Measurements from ENCODE around the gene RIN1.
"Not testable (repeated sequence)": the region's sequence is repeated elsewhere in the genome, so short reads cannot be mapped to it uniquely, and the experiment has no call there.

The RIN1 gene

GRCh38 chr11:66359662-66360087 lies 23.4 kb upstream of the RIN1 start:
- no peak for ATAC-seq
- DNase-seq, result no peak

- ATAC-seq, DNase-seq: not testable (repeated sequence)
These were observed 14.5 kb upstream of the RIN1 start for GRCh38 chr11:66350560-66351235.

- ATAC-seq, result no peak
- no peak for DNase-seq
These were observed 12.8 kb upstream of the RIN1 start for GRCh38 chr11:66349084-66349386.

- ATAC-seq (peak; percentile 77), DNase-seq (peak; percentile 85)
These were observed 11.4 kb upstream of the RIN1 start, which contains the start of gene B4GAT1 for GRCh38 chr11:66347425-66348276. TSS of gene B4GAT1 (minus strand) at chr11:66347629. CDS start at chr11:66347545, 84 bp downstream.

- no peak for DNase-seq
- no peak for ATAC-seq
These were observed 10.5 kb upstream of the RIN1 start for GRCh38 chr11:66346476-66347424.

GRCh38 chr11:66345316-66345649 lies 9.0 kb upstream of the RIN1 start:
- ATAC-seq (no peak), DNase-seq (no peak)

- ATAC-seq (peak; percentile 82), DNase-seq (peak; percentile 98)
These were observed 8.5 kb upstream of the RIN1 start, which contains the start of gene BRMS1 for GRCh38 chr11:66344550-66345315. TSS of gene BRMS1 (minus strand) at chr11:66345104. CDS start at chr11:66342234, 2,870 bp downstream.

- ATAC-seq (no peak), DNase-seq (no peak)
These were observed 6.9 kb upstream of the RIN1 start for GRCh38 chr11:66343176-66343575.

- ATAC-seq (no peak), DNase-seq (no peak)
These were observed 5.4 kb upstream of the RIN1 start for GRCh38 chr11:66341502-66342126.

GRCh38 chr11:66340596-66341501 lies 4.6 kb upstream of the RIN1 start:
- no peak for ATAC-seq

GRCh38 chr11:66339686-66340483 lies 3.7 kb upstream of the RIN1 start:
- DNase-seq, result no peak
- ATAC-seq, result no peak

More at GRCh38 chr11:66340596-66341501, 4.6 kb upstream of the RIN1 start:
- DNase-seq, result no peak

- ATAC-seq (no peak), DNase-seq (no peak)
These were observed 3.0 kb upstream of the RIN1 start for GRCh38 chr11:66339162-66339675.

GRCh38 chr11:66338276-66339161 lies 2.3 kb upstream of the RIN1 start:
- ATAC-seq, result no peak

GRCh38 chr11:66337103-66337899 lies 1.1 kb upstream of the RIN1 start:
- DNase-seq (no peak), ATAC-seq (no peak)

More at GRCh38 chr11:66338276-66339161, 2.3 kb upstream of the RIN1 start:
- DNase-seq, result no peak

GRCh38 chr11:66335531-66336233 lies 552 bp downstream of the RIN1 start:
- DNase-seq (no peak), ATAC-seq (no peak)
